Natural killer cell treated with Interleukin-12 subunit alpha and Interleukin-12 subunit beta and Interleukin-15 and Interleukin-18, amount 100 ng/mL, for 72 hours (primary cell): ENCODE measurements around the gene NOL4L. TPM values are rescaled to one million over a fixed set of nuclear protein-coding genes. Genes with fewer than 3 reads are reported as not detected.

Source experiments
- ATAC-seq, 2 donors: fragments of 150-1000 bp; cut with Tn5 transposase in 1 of 2; sonication (Bioruptor Pico), chemical (Tn5 transposase) in 1 of 2; 2 replicates each; pipeline ENCODE4 v1.10.0; 2021
- DNase-seq: peaks from one replicate; pipeline ENCODE4 v3.0.0; 2022; ENCODE audit warnings: low spot score
- H3K27ac Mint-ChIP-seq, 2 donors: 1 replicate in 1 of 2; 2 replicates in 1 of 2; pipeline ENCODE4 v1.8.0; 2022; ENCODE audit warnings: mixed read lengths in 2 of 2, mild to moderate bottlenecking in 1 of 2, moderate library complexity in 1 of 2
- H3K27me3 Mint-ChIP-seq, 2 donors: 1 replicate in 1 of 2; 2 replicates in 1 of 2; pipeline ENCODE4 v1.8.0; 2022; ENCODE audit warnings: mixed read lengths in 2 of 2
- H3K36me3 Mint-ChIP-seq: one replicate; pipeline ENCODE4 v1.8.0; 2022; ENCODE audit warnings: mixed read lengths
- H3K4me1 Mint-ChIP-seq, 2 donors: 1 replicate in 1 of 2; 2 replicates in 1 of 2; pipeline ENCODE4 v1.8.0; 2022; ENCODE audit warnings: low read depth in 2 of 2, mixed read lengths in 2 of 2, mild to moderate bottlenecking in 1 of 2
- H3K4me3 Mint-ChIP-seq: one replicate; pipeline ENCODE4 v1.8.0; 2022; ENCODE audit warnings: mixed read lengths
- H3K9me3 Mint-ChIP-seq: 2 replicates; pipeline ENCODE4 v1.8.0; 2022; ENCODE audit warnings: mixed read lengths
- total RNA-seq, 2 donors: library from RNA; stranded (reverse); gene quantifications; one replicate each; pipeline ENCODE4 v1.2.3, GENCODE V29; 2022

NOL4L gene
- total RNA-seq, 2 donors from 2014 or later = 20.0 to 20.1 TPM

DNA sequence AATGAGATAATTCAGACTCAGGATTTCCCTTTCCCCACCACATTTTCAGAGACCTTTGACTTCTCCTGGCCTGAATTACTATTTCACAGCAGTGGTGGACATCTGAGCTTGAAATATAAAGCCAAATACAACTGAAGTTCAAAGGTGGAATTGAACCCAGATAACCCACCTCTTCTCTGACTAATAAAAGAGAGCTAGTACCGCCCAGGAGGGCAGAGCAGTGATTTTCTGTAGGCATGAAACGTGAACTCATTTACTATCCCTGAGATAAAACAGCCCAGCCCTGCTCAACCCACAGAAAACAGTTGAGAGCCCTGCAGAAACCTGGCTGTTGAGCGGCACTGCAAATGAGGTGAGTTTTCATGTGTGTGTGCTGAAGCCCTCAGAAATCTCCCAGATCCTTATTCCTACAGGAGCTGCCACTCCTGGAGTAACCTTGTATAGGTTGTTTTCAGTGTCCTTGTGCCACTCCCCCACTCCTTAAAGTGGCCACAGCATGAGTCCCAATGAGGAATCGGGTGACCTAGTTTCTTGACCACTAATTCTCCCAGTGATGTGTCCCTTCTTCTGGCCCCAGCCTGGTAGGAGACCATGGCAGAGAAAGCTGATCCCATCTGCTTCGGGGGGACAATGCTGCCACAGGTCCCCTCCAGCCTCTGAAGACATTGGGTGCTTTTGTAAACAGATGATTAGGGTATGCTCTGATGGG lies 99.2 kb downstream of the NOL4L start:
- peak overlapping the region; percentile 64 to 84 for H3K27ac Mint-ChIP-seq
- H3K27me3 Mint-ChIP-seq = no peaks in the 10 kb centered on the region
- no peak for DNase-seq
- ATAC-seq = no peak
- H3K4me3 Mint-ChIP-seq = peak overlapping the region; percentile 94
- no peaks in the 10 kb centered on the region for H3K9me3 Mint-ChIP-seq
- no peaks in the 10 kb centered on the region for H3K36me3 Mint-ChIP-seq
- H3K4me1 Mint-ChIP-seq = peaks cover 23 to 35% of the 10 kb centered on the region in 2 donors

DNA sequence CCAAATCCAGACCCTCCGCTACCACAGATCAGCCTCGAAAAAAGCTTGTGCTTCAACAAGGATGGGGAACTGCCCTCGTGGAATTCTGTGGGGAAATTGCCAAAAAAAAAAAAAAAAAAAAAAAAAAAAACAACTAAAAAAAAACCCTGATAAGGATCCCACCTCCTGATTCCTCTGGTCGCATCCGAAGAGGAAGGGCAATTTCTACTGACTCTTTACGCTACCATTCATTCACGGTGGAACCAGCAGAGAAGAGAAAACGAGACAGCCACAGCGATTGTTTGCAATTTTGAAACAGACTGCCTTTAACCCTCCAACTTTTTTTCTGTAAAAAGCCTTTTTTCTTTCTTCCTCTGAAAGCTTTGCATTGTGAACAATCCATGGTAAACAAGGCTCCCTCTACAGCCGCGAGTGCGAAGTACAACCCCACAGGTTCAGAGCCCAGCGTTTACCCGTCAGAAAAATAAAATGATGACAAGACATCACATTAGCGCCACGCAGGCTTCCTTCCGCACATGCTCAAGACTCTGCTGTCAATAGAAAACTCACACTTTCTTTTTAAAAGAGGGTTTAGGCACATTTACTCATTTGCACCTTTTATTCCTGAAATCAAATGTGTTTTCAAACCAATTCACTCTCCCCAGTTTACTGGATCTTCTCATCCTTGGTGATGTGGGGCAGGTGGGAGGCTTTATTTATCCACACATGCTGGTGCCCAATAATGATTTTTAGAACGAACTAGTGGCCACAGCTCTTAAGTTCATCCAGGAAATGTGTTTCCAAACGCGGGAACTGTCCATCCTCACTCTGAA lies 100.0 kb downstream of the NOL4L start:
- Mint-ChIP-seq H3K9me3 (no peaks in the 10 kb centered on the region), H3K4me1 (peaks cover 22 to 34% of the 10 kb centered on the region in 2 donors), H3K36me3 (no peaks in the 10 kb centered on the region), H3K27ac (peak overlapping the region; percentile 64 to 84), H3K4me3 (peak overlapping the region; percentile 94), H3K27me3 (no peaks in the 10 kb centered on the region)
- DNase-seq (peak; percentile 18), ATAC-seq (peak; percentile 78 to 84)

DNA sequence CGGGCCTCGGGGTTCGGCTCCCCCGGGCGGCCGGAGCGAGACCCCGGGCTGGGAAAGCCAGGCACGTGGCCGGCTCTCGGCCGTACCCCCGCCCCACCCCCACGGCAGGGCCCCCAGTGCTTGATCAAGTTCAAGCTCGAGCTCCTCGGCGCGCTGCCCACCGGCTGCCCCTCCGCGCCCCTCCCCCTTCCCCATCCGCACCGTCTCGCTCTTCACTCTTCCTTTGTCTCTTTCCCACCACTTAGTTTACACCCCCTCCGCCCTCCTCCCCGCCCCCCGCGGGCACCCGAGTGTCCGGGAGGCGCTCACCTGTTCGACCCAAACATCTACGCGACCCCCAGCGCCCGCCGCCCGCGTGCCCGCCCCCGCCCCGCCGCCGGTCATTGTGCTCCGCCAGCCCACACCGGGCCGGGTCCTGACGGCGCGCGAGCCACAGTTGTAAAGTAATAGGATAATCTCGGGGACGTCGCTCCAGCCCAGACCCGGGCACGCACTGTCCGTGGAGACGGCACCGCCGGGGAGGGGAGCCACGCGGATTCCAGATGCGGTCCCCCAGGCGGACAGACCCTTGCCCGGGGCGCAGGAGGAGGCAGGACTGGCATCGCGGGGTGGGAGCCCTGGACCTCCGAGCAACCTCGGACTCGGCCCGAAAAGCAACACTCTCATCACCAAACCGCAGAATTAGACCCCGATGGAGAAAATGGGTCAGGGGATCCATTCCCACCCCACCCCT lies 100.7 kb downstream of the NOL4L start:
- Mint-ChIP-seq H3K27ac (peak overlapping the region; percentile 64 to 84), H3K4me1 (peaks cover 29 to 40% of the 10 kb centered on the region in 2 donors), H3K9me3 (no peaks in the 10 kb centered on the region), H3K36me3 (no peaks in the 10 kb centered on the region), H3K27me3 (no peaks in the 10 kb centered on the region), H3K4me3 (peak overlapping the region; percentile 94)
- ATAC-seq (peak; percentile 33 to 37), DNase-seq (peak; percentile 56)

DNA sequence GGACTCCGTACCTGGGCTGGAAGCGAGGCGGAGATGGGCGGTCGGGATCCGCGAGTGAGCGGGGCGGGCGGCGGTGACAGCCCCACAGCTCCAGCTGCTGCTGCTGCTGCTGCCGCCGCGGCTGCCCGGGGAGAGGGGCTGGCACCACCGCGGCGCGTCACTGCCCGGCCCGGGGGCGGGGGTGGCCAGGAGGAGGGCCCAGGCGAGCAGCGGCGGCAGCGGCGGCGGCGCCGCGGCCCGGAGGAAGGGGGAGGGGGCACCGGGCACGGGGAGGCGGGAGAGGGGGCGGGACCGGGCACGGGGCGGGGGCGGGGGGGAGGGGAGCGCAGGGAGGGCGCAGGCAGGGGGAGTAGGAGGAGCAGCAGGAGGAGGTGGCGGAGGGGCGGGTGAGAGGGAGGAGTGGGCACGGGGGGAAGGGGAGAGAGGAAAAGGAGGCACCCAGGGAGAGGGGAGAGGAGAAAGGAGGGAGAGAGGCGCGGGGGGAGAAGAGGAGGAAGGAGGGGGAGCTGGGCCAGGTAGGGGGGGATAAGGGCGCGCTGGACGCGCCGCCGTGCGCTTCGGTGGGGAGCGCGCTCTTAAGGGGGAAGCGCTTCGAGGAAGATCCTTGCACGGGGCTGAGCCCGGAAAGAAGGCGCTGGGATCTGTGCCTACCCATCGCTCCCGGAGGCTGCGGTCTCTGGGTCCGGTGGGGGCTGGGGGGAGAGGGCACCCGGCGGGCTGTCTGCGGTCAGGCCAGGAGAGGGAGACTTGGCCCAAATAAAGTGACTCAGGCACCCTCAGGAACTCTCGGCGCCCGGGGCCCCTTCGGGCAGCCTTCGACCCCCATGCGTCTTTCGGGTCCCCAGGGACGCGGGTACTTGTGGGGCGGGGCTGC lies 101.5 kb downstream of the NOL4L start:
- peak; percentile 78 for DNase-seq
- Mint-ChIP-seq H3K4me3 (peak overlapping the region; percentile 94), H3K9me3 (no peaks in the 10 kb centered on the region), H3K27me3 (no peaks in the 10 kb centered on the region), H3K27ac (no peak overlapping the region), H3K4me1 (peaks cover 29 to 37% of the 10 kb centered on the region in 2 donors), H3K36me3 (no peaks in the 10 kb centered on the region)
- peak; percentile 60 to 71 for ATAC-seq

DNA sequence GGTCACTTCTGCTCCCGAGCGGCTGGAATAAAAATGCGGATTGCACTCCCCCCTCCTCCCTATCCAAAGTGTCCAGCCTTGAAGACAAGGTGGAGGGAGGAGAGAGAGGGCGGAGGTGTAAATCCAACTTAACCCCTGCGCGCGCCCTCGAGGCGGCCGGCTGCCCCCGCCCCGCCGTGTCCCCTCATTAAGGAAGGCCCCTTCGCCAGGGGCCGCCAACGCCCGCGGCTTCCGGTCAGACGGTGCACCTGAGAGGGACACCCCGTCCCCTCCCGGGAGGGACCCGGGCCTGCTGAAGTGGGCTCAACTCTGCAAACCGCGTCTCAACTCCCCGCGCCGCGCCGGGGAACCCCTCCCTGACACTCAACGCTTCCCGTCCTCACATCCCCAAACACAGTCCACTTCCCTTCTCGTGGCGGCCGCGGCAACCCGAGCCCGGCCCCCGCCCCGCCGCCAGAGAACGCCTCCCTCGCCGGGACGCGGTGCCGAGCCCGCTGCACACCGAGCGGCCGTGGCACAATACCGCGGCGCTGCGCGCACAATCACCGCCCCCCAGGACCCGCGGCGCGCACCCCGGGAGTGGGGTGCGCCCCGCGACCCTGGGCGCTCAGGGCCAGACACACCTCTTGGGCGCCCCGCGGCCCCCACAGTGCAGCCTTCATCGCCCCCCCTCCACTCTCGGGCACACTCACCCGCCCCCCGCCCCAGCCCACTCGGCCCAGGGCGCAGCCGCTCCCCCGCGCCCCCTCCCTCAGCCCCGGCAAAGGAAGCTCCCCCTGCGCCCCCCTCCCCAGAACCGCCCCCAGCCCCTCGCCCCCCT lies 102.5 kb downstream of the NOL4L start:
- Mint-ChIP-seq H3K4me1 (peaks cover 36 to 39% of the 10 kb centered on the region in 2 donors), H3K27ac (no peak overlapping the region), H3K4me3 (peak overlapping the region; percentile 62), H3K9me3 (no peaks in the 10 kb centered on the region), H3K27me3 (no peaks in the 10 kb centered on the region), H3K36me3 (no peaks in the 10 kb centered on the region)
- peak; percentile 47 to 60 for ATAC-seq
- peak; percentile 77 for DNase-seq

DNA sequence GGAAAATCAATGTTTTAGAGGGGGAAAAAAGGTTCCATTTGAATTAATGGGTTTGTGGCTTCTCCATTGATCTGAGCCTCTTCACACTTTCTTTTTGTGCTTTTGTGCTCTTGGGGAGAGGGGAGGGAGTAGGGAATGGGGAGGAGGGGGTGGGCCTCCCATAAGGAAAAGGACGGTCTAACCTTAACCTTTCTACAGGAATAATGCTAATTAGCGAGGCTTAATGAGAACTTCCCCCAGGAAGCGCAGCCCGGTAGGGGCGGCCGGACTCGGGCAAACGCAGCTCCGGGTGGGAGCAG lies 103.0 kb downstream of the NOL4L start:
- Mint-ChIP-seq H3K4me3 (peak overlapping the region; percentile 62), H3K4me1 (peaks cover 36 to 40% of the 10 kb centered on the region in 2 donors), H3K27me3 (no peaks in the 10 kb centered on the region), H3K36me3 (no peaks in the 10 kb centered on the region), H3K9me3 (no peaks in the 10 kb centered on the region), H3K27ac (no peak overlapping the region)
- ATAC-seq (no peak), DNase-seq (no peak)

DNA sequence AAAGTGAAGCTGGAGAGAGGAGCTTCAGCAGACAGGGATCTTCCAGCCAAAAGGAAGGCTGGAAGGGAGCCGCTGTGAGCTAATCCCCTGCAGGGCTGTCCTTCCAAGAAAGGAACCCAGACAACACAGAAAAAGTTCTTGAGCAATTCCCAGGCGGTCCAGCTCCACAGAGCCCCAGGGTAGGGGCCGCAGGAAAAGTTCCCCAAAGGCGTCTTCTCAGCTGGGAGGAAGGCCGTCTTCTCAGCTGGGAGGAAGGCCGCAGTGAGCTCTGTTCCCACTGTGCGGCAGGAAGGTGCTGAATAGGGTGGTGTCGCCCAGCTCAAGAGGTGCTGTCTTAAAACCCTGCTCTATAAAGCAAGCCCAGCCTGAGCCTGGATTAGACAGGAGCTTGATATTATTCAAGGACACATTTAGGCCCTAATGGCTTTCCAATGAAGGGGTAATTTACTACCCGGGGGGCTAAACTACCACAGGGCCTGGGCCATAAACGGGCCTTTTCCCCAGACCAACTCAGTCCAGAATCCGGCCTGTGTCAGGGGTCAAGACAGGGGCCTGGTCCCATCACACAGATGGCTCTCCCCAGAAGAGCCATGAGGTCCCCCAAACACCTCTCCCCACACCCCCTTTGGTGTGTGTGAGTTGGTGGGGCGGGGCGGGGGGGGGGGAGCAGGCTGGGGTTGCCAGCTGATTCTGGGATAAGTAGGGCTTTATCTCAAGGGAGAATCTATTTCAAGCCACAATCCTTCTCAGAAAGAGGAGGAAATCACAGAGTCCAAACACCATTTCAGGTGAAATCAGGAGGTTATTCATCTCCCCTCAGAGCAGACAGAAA lies 103.6 kb downstream of the NOL4L start:
- Mint-ChIP-seq H3K27me3 (no peaks in the 10 kb centered on the region), H3K36me3 (no peaks in the 10 kb centered on the region), H3K27ac (peak overlapping the region in 1 of 2 donors; percentile 37), H3K4me3 (peak overlapping the region; percentile 62), H3K4me1 (peaks cover 39 to 42% of the 10 kb centered on the region in 2 donors), H3K9me3 (no peaks in the 10 kb centered on the region)
- no peak for ATAC-seq
- DNase-seq = no peak

DNA sequence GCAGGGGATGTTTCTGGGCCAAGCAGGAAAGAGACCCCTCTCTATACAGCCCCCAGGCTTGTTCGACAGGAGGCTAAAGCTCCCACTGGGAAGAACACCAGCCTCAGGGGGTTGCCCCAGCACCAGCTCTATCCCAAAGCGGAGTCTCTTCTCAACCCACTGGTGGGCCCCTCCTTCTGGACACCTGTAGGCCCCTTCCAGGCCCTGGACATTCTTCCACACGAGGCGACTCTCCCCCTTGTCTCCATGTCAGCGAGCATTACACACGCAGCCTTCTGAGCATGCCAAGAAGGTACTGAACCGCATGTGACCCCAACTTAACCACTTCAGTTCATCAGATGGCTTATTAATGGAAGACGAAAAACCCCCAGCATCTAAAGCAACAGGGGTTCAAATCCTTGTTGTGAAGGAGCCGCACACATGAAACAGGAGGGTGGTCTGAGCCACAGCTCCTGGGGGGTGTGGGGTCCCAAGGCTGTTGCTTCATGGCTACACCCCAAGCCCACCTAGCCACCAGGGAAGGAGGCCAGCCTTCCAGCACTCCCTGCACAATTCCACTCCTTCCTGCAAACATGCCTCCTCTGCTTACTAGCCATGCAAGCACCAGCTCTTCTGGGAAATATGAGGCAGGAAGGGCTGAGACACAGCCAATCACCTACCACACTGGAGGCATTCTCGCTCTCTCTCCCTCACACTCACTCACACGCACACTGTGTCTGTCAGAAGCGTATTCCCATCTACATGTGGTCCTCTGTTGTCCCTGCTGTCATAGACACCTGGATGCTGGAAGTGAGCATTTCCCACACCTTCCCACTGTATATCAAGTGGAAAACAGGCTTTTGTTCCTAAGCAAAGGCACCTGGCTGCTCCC lies 104.5 kb downstream of the NOL4L start:
- no peak for DNase-seq
- no peaks in the 10 kb centered on the region for H3K9me3 Mint-ChIP-seq
- no peak for ATAC-seq
- H3K4me3 Mint-ChIP-seq = no peak overlapping the region
- no peaks in the 10 kb centered on the region for H3K27me3 Mint-ChIP-seq
- no peaks in the 10 kb centered on the region for H3K36me3 Mint-ChIP-seq
- peak overlapping the region in 1 of 2 donors; percentile 53 for H3K27ac Mint-ChIP-seq
- peaks cover 42 to 44% of the 10 kb centered on the region in 2 donors for H3K4me1 Mint-ChIP-seq

DNA sequence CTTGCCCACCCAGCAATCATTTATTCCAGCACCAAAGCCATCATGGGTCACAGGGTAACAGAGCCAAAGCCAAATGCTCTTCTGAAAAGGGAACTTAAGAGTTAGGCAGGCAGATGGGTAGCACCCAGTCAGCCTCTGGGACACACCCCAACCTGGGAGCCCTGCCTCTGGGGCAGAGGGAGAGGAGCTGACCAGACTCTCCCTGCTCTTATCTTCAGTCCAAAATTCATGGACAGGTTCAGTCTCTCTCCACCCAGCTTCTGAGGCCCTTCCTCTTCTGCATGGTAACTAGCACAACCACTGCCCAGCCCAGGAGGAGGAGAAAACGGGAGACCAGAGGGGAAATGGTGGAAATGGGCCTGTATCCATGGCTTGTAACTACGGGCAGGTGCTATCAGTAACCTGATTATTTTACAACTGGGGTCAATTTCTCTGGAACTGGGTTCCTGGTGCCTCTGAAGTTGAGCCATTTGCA lies 105.4 kb downstream of the NOL4L start:
- Mint-ChIP-seq H3K4me3 (no peak overlapping the region), H3K36me3 (no peaks in the 10 kb centered on the region), H3K27me3 (no peaks in the 10 kb centered on the region), H3K27ac (peak overlapping the region in 1 of 2 donors; percentile 53), H3K9me3 (no peaks in the 10 kb centered on the region), H3K4me1 (peaks cover 36 to 40% of the 10 kb centered on the region in 2 donors)
- no peak for ATAC-seq
- peak; percentile 40 for DNase-seq

DNA sequence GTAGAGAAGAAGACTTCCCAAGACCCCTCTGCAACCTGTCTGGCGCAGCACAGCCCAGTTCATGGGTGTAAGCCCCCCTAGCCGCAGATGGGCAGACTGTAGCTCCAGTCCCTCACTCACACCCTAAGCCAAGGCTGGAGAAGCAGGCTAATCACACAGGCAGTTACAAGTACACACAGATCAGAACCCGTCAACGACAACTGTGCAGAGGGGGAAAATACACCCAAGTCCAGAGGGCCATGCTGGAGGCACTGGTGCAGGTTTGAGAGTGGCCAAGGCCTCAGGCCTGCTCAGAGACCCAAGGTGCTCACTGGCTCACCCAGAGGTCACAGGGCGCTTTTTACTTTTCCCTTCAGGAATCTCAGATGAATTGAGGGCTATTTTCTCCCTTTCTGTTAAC lies 106.1 kb downstream of the NOL4L start:
- Mint-ChIP-seq H3K9me3 (no peaks in the 10 kb centered on the region), H3K4me3 (no peak overlapping the region), H3K27me3 (no peaks in the 10 kb centered on the region), H3K27ac (no peak overlapping the region), H3K4me1 (peaks cover 36 to 40% of the 10 kb centered on the region in 2 donors), H3K36me3 (no peaks in the 10 kb centered on the region)
- peak; percentile 44 for DNase-seq
- no peak for ATAC-seq

DNA sequence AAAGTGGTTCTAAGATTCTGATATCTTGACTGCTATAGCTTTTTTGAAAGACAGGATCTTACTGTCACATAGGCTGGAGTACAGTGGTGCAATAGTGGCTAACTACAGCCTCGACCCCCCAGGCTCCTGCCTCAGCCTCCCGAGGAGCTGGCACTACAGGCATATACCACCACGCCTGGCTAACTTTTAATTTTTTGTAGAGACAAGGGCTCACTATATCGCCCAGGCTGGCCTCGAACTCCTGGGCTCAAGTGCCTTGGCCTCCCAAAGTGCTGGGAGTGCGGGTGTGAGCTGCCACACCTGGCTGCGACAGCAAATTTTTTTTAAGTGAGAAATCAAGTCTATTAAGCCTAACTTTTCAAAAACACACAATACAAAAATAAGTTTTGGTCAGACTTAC lies 106.6 kb downstream of the NOL4L start:
- Mint-ChIP-seq H3K4me1 (peaks cover 36 to 42% of the 10 kb centered on the region in 2 donors), H3K27me3 (no peaks in the 10 kb centered on the region), H3K9me3 (no peaks in the 10 kb centered on the region), H3K27ac (peak overlapping the region in 1 of 2 donors; percentile 34), H3K4me3 (no peak overlapping the region), H3K36me3 (no peaks in the 10 kb centered on the region)
- DNase-seq (no peak), ATAC-seq (no peak)
